ENCODE measurements around the gene KLF1.

The KLF1 gene

GRCh38 chr19:12936582-12936981 is 49.6 kb upstream of the KLF1 start:
- ChIA-PET CTCF (interaction anchor here (0.6 kb wide), 1 partner anchor 94 kb away, joined by 4 read pairs; no protein-coding TSS in a partner anchor), POLR2A (interaction anchor here (0.6 to 1.7 kb wide), 2 partner anchors 29 to 154 kb away, joined by 6 to 7 read pairs; no protein-coding TSS in a partner anchor)
- Histone ChIP-seq H3K4me3 (ENCODE audit: low read depth, low read length) (no peak overlapping the region), H3K27ac (ENCODE audit: extremely low read depth, low read depth, low read length) (no peak overlapping the region), H3K36me3 (ENCODE audit: control insufficient read depth in 2 of 2, insufficient read depth in 1 of 2, low read length in 2 of 2) (peaks cover 12 to 30% of the 10 kb centered on the region in 2 experiments; a peak in 2 of 3 replicates), H3K9me3 (ENCODE audit: control insufficient read depth, insufficient read depth, low read depth, low read length) (no peaks in the 10 kb centered on the region), H3K4me1 (ENCODE audit: control insufficient read depth, insufficient read depth, low read length) (peaks cover 9% of the 10 kb centered on the region)
- TF ChIP-seq ZEB2 (tag by site-specific recombination; IDR thresholded peaks at IDR 0.05) (0 out of 2 replicates have a peak, but pooled peaks have one; percentile 13), ZNF341 (tag by site-specific recombination; IDR thresholded peaks at IDR 0.05; ENCODE audit: low read depth) (no peak), ZNF324 (tag by site-specific recombination; IDR thresholded peaks at IDR 0.05) (no peak), ZNF140 (tag by site-specific recombination; IDR thresholded peaks at IDR 0.05) (no peak), ZNF639 (tag by site-specific recombination; IDR thresholded peaks at IDR 0.05) (no peak), IKZF3 (tag by site-specific recombination; IDR thresholded peaks at IDR 0.05) (no peak)

GRCh38 chr19:12935071-12935470 is 48.1 kb upstream of the KLF1 start:
- Histone ChIP-seq H3K9me3 (ENCODE audit: control insufficient read depth, insufficient read depth, low read depth, low read length) (no peaks in the 10 kb centered on the region), H3K4me3 (ENCODE audit: low read depth, low read length) (no peak overlapping the region), H3K36me3 (ENCODE audit: control insufficient read depth in 2 of 2, insufficient read depth in 1 of 2, low read length in 2 of 2) (peaks cover 14 to 27% of the 10 kb centered on the region in 2 experiments; a peak in 2 of 3 replicates), H3K4me1 (ENCODE audit: control insufficient read depth, insufficient read depth, low read length) (peaks cover 9% of the 10 kb centered on the region), H3K27ac (ENCODE audit: extremely low read depth, low read depth, low read length) (no peak overlapping the region)
- POLR2A ChIA-PET: no interaction called here
- TF ChIP-seq ZBTB17 (tag by site-specific recombination; IDR thresholded peaks at IDR 0.05) (no peak), ZNF202 (tag by site-specific recombination; IDR thresholded peaks at IDR 0.05; ENCODE audit: borderline replicate concordance) (no peak), ZNF433 (tag by site-specific recombination; IDR thresholded peaks at IDR 0.05; ENCODE audit: low read depth) (no peak)
- CTCF ChIA-PET: interaction anchor here (0.6 to 0.7 kb wide), 2 partner anchors 101 to 215 kb away, joined by 3 read pairs; partner anchors contain the start of genes IER2 and STX10

- peak within 1 kb of the TSS; percentile 99 for H3K4me3 ChIP-seq (ENCODE audit: low read depth, low read length)
- no peaks in the 10 kb centered on the region for H3K9me3 ChIP-seq (ENCODE audit: control insufficient read depth, insufficient read depth, low read depth, low read length)
- ChIA-PET POLR2A (interaction anchor here (0.6 to 2.6 kb wide), 26 partner anchors 9 to 1839 kb away, joined by 3 to 18 read pairs (median 6); partner anchors contain the start of genes DNASE2, GCDH, JUNB and SYCE2), CTCF (interaction anchor here (0.7 to 1.7 kb wide), 3 partner anchors 12 to 167 kb away, joined by 3 to 7 read pairs (median 5); no protein-coding TSS in a partner anchor)
- peaks cover 7% of the 10 kb centered on the region for H3K4me1 ChIP-seq (ENCODE audit: control insufficient read depth, insufficient read depth, low read length)
- H3K27ac ChIP-seq (ENCODE audit: extremely low read depth, low read depth, low read length): peak within 1 kb of the TSS; percentile 88
- H3K36me3 ChIP-seq (ENCODE audit: control insufficient read depth in 2 of 2, insufficient read depth in 1 of 2, low read length in 2 of 2): peaks cover 27 to 30% of the 10 kb centered on the region in 2 experiments
- TF ChIP-seq SP3 (tag by site-specific recombination; IDR thresholded peaks at IDR 0.05) (peak; percentile 73), ZNF510 (tag by site-specific recombination; IDR thresholded peaks at IDR 0.05; ENCODE audit: insufficient replicate concordance) (no peak), ZNF544 (tag by site-specific recombination; IDR thresholded peaks at IDR 0.05) (no peak), ZSCAN18 (tag by site-specific recombination; IDR thresholded peaks at IDR 0.05) (no peak), ZNF140 (tag by site-specific recombination; IDR thresholded peaks at IDR 0.05) (no peak), ZNF792 (tag by site-specific recombination; IDR thresholded peaks at IDR 0.05) (no peak), ZNF707 (tag by site-specific recombination; IDR thresholded peaks at IDR 0.05) (no peak), ZNF692 (tag by site-specific recombination; IDR thresholded peaks at IDR 0.05) (peak; percentile 48; the same call in 1 of the 2 replicates), ZNF426 (tag by site-specific recombination; IDR thresholded peaks at IDR 0.05) (no peak), ZFP37 (tag by site-specific recombination; IDR thresholded peaks at IDR 0.05) (peak; percentile 72; the same call in 1 of the 2 replicates), ZBTB11 (tag by site-specific recombination; conservative IDR thresholded peaks at IDR 0.05; ENCODE audit: low read depth) (peak; percentile 92)
These were observed 46.5 kb upstream of the KLF1 start, which contains the start of gene FARSA for GRCh38 chr19:12933287-12934072. TSS of gene FARSA (minus strand) at chr19:12933711. CDS start at chr19:12933696, 15 bp downstream.

All from HEK293 (cell line).